Measurements from ENCODE around the gene FAM219A.

Gene FAM219A

DNA sequence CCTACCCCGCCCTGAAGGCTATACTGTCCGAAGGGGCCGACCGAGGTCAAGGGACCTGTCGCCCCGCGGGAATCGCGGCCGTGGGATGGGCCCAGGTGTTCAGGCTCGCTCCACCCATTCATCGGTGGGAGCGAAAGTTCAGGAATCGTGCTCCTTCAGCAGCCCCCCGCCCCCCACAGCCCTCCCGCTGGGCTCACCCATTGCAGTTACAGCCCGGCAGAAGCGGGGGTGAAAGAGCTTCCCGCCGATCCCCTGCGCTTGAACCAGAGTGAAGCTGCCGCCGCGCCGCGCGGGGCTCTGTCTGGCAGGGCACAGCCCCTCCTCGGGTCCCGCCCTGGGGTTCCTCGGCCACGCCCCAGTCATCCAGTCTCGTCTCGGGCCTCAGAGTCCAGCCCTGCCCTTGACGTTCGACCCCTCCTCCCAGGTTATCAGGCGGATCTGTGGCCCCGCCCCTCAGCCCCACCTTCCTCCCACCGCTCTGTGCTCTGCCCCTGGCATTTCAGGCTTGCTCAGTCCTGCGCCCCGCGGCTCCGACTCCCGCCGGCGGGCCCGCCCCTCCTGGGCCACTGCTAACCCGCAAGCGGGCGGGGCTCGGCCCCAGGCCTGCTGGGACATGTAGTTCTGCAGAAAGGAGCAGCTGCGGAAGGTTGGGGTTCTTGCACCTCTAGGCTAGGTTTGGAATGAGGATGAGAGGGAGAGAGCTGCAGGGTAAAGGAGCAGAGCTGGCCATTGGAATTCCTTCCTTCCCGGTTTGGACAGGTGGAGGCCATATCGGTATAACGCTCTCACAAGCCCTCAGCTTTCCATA lies 81.6 kb downstream of the FAM219A start, which contains the start of gene MYORG:
MYORG (minus strand) TSS at position 303 of the 808 bp plus-strand sequence. CDS start 3,955 bp downstream, outside the sequence.
- H3K36me3 ChIP-seq (ENCODE audit: low read length), result no peaks in the 10 kb centered on the region
- no peaks in the 10 kb centered on the region for H3K9me3 ChIP-seq (ENCODE audit: insufficient read depth, low read length)
- peak within 1 kb of the TSS; percentile 93 for H2AFZ ChIP-seq (ENCODE audit: low read depth, low read length, severe bottlenecking)
- H3K27ac ChIP-seq (ENCODE audit: low read depth, low read length), result peak within 1 kb of the TSS; percentile 6; the same call in 1 of the 2 replicates
- peak within 1 kb of the TSS; percentile 70 for H3K4me2 ChIP-seq (ENCODE audit: low read depth, low read length, poor library complexity, severe bottlenecking)
- H3K4me3 ChIP-seq (ENCODE audit: insufficient read depth, low read length, poor library complexity, severe bottlenecking), result peak within 1 kb of the TSS; percentile 65
- no peaks in the 10 kb centered on the region for H3K9me2 ChIP-seq (replicated peaks; ENCODE audit: insufficient read depth, low read length)
- TF ChIP-seq EZH2phosphoT487 (conservative IDR thresholded peaks at IDR 0.05; ENCODE audit: low read length), result no peak
- TF ChIP-seq, protein P1, sequence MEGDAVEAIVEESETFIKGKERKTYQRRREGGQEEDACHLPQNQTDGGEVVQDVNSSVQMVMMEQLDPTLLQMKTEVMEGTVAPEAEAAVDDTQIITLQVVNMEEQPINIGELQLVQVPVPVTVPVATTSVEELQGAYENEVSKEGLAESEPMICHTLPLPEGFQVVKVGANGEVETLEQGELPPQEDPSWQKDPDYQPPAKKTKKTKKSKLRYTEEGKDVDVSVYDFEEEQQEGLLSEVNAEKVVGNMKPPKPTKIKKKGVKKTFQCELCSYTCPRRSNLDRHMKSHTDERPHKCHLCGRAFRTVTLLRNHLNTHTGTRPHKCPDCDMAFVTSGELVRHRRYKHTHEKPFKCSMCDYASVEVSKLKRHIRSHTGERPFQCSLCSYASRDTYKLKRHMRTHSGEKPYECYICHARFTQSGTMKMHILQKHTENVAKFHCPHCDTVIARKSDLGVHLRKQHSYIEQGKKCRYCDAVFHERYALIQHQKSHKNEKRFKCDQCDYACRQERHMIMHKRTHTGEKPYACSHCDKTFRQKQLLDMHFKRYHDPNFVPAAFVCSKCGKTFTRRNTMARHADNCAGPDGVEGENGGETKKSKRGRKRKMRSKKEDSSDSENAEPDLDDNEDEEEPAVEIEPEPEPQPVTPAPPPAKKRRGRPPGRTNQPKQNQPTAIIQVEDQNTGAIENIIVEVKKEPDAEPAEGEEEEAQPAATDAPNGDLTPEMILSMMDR (IDR thresholded peaks at IDR 0.05; ENCODE audit: insufficient read depth, low read length, poor library complexity, severe bottlenecking), result no peak
- peaks cover 9% of the 10 kb centered on the region; the same call in 1 of the 2 replicates for H3F3A ChIP-seq (ENCODE audit: insufficient read depth)
- no peaks in the 10 kb centered on the region for H3K27me3 ChIP-seq (ENCODE audit: low read length)
- H4K20me1 ChIP-seq (ENCODE audit: low read depth, low read length), result no peaks in the 10 kb centered on the region
- H3K9ac ChIP-seq (ENCODE audit: low read length), result peak within 1 kb of the TSS; percentile 68
- H3K79me2 ChIP-seq (ENCODE audit: insufficient read depth, low read length), result no peaks in the 10 kb centered on the region

DNA sequence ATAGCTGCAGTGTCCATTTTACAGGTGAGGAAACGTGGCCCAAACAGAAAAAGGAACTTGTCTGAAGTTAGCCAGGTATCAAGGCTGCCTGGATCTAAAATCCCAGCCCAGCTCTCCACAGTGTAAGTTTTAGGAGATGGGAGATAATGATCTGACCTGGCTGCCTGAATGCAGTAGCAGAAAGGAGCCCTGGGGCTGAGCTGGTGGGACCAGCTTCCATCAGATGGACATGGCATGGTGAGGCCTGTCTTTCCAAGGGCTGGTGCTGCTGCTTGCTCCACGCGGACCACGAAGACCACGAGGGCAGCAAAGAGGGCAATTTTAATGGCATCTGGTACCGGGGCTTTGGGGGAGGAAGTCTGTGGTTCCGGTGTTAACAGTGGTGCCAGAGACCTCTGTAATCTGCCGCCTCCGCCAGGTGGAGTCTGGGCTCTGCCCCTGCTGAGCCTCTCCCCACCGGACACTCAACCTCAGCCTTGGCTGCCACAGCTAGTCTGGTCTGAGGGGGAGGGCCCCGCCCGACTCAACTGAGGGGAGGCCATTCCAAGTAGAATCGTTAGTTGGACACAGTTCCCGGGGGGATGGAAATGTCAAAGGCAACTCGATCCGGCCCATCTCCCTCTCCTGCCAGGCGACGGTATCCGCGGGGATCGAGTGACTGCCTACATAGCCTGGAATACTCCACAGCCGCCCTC lies 82.3 kb downstream of the FAM219A start:
- no peaks in the 10 kb centered on the region for H3K79me2 ChIP-seq (ENCODE audit: insufficient read depth, low read length)
- H3K27ac ChIP-seq (ENCODE audit: low read depth, low read length), result peak overlapping the region; percentile 6; the same call in 1 of the 2 replicates
- TF ChIP-seq EZH2phosphoT487 (conservative IDR thresholded peaks at IDR 0.05; ENCODE audit: low read length), result no peak
- TF ChIP-seq, protein P1 (IDR thresholded peaks at IDR 0.05; ENCODE audit: insufficient read depth, low read length, poor library complexity, severe bottlenecking), result peak; percentile 57
- peak overlapping the region; percentile 63 for H3K4me3 ChIP-seq (ENCODE audit: insufficient read depth, low read length, poor library complexity, severe bottlenecking)
- peak overlapping the region; percentile 80 for H2AFZ ChIP-seq (ENCODE audit: low read depth, low read length, severe bottlenecking)
- no peaks in the 10 kb centered on the region for H4K20me1 ChIP-seq (ENCODE audit: low read depth, low read length)
- H3K9me2 ChIP-seq (replicated peaks; ENCODE audit: insufficient read depth, low read length), result no peaks in the 10 kb centered on the region
- no peaks in the 10 kb centered on the region for H3K9me3 ChIP-seq (ENCODE audit: insufficient read depth, low read length)
- H3K9ac ChIP-seq (ENCODE audit: low read length), result peak overlapping the region; percentile 68
- peak overlapping the region; percentile 70 for H3K4me2 ChIP-seq (ENCODE audit: low read depth, low read length, poor library complexity, severe bottlenecking)
- no peaks in the 10 kb centered on the region for H3K36me3 ChIP-seq (ENCODE audit: low read length)
- H3K27me3 ChIP-seq (ENCODE audit: low read length), result no peaks in the 10 kb centered on the region
- H3F3A ChIP-seq (ENCODE audit: insufficient read depth), result peaks cover 9% of the 10 kb centered on the region; the same call in 1 of the 2 replicates

DNA sequence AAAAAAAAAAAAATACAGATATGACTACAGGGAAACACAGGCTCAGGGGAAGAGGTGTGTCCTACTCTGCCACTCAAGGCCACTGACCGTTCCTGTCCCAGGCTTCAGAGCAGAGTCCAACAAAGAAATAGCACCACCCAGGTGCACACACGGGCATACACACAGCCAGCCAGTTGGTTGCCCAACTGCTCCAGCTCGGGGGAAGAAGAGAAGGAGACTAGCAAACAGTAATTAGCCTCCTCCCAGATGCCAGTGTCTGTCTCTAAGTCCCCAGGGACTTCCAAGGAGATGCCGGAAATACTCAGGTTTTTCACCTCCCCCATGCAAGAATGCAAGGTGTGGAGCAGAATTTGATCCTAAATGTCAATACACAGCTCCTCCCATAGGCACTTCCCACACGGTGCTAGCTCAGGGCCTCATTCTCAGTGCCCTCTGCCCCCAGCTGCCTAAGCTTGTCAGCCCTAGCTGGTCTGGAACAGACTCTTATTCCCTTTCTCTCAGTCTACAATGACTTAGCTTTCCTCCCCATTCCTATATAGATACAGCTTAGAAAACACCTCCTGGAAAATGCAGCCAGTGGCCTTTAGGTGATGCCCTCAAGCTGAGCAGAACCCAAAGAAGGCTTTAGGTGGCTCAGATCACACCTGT lies 83.3 kb downstream of the FAM219A start:
- peak overlapping the region; percentile 70 for H3K4me2 ChIP-seq (ENCODE audit: low read depth, low read length, poor library complexity, severe bottlenecking)
- no peak overlapping the region for H3K27ac ChIP-seq (ENCODE audit: low read depth, low read length)
- no peaks in the 10 kb centered on the region for H4K20me1 ChIP-seq (ENCODE audit: low read depth, low read length)

More for the DNA sequence above, 83.3 kb downstream of the FAM219A start:
- Histone ChIP-seq H3K27me3 (ENCODE audit: low read length) (no peaks in the 10 kb centered on the region), H3K4me3 (ENCODE audit: insufficient read depth, low read length, poor library complexity, severe bottlenecking) (no peak overlapping the region), H3K79me2 (ENCODE audit: insufficient read depth, low read length) (no peaks in the 10 kb centered on the region), H2AFZ (ENCODE audit: low read depth, low read length, severe bottlenecking) (no peak overlapping the region), H3K9ac (ENCODE audit: low read length) (no peak overlapping the region), H3K36me3 (ENCODE audit: low read length) (no peaks in the 10 kb centered on the region), H3F3A (ENCODE audit: insufficient read depth) (peaks cover 9% of the 10 kb centered on the region; the same call in 1 of the 2 replicates), H3K9me2 (replicated peaks; ENCODE audit: insufficient read depth, low read length) (no peaks in the 10 kb centered on the region), H3K9me3 (ENCODE audit: insufficient read depth, low read length) (no peaks in the 10 kb centered on the region)
- TF ChIP-seq EZH2phosphoT487 (conservative IDR thresholded peaks at IDR 0.05; ENCODE audit: low read length), result no peak
- TF ChIP-seq, protein P1 (IDR thresholded peaks at IDR 0.05; ENCODE audit: insufficient read depth, low read length, poor library complexity, severe bottlenecking), result no peak

Measured in SU-DHL-6 (cell line).